NCI-H345 treated with DMSO at 0.1 percent for 48 hours (cell line): Measurements from ENCODE around the gene KDM8.
"Not testable (repeated sequence)": the region's sequence is repeated elsewhere in the genome, so short reads cannot be mapped to it uniquely, and the experiment has no call there.

ENCODE experiments used
- DNase-seq: peaks from one replicate; lab custom pipeline; 2025; ENCODE audit not compliant: unreplicated experiment; lab: John Stamatoyannopoulos, UW

KDM8 gene

GRCh38 chr16:27190316-27190871 lies 12.9 kb upstream of the KDM8 start:
- DNase-seq: no peak

- no peak for DNase-seq
These were observed 11.9 kb upstream of the KDM8 start for GRCh38 chr16:27191352-27191924.

GRCh38 chr16:27193300-27193990 lies 9.9 kb upstream of the KDM8 start:
- DNase-seq: no peak

GRCh38 chr16:27195076-27195741 lies 8.1 kb upstream of the KDM8 start:
- DNase-seq: no peak

GRCh38 chr16:27195941-27196595 lies 7.3 kb upstream of the KDM8 start:
- DNase-seq: no peak

- DNase-seq: no peak
These were observed 6.3 kb upstream of the KDM8 start for GRCh38 chr16:27197004-27197403.

- DNase-seq: no peak
These were observed 4.7 kb upstream of the KDM8 start for GRCh38 chr16:27198451-27199234.

GRCh38 chr16:27199235-27199586 lies 4.1 kb upstream of the KDM8 start:
- DNase-seq: no peak

GRCh38 chr16:27199736-27200135 lies 3.6 kb upstream of the KDM8 start:
- no peak for DNase-seq

GRCh38 chr16:27200914-27201313 lies 2.4 kb upstream of the KDM8 start:
- not testable (repeated sequence) for DNase-seq

GRCh38 chr16:27202923-27203506 lies 311 bp upstream of the KDM8 start:
- DNase-seq: no peak

GRCh38 chr16:27204312-27204915 lies 1.1 kb downstream of the KDM8 start:
- DNase-seq: no peak

GRCh38 chr16:27205423-27206065 lies 2.2 kb downstream of the KDM8 start:
- DNase-seq: no peak

GRCh38 chr16:27207121-27207520 lies 3.8 kb downstream of the KDM8 start:
- DNase-seq: not testable (repeated sequence)

GRCh38 chr16:27208081-27208680 lies 4.9 kb downstream of the KDM8 start:
- DNase-seq: no peak

GRCh38 chr16:27208796-27209195 lies 5.5 kb downstream of the KDM8 start:
- no peak for DNase-seq

- no peak for DNase-seq
These were observed 6.3 kb downstream of the KDM8 start for GRCh38 chr16:27209591-27209990.

GRCh38 chr16:27210174-27210573 lies 6.8 kb downstream of the KDM8 start:
- DNase-seq: no peak

GRCh38 chr16:27211026-27211425 lies 7.7 kb downstream of the KDM8 start:
- DNase-seq: no peak
